Caco-2 (cell line): ENCODE data around the gene TEX11. TPM values are rescaled to one million over a fixed set of nuclear protein-coding genes. Genes with fewer than 3 reads are reported as not detected.
"Not testable (repeated sequence)": the region's sequence is repeated elsewhere in the genome, so short reads cannot be mapped to it uniquely, and the experiment has no call there.

Source experiments
- BruUV-seq: library from RNA; stranded (reverse); fragments of 400-500 nt; replicated peaks from 2 replicates; lab custom pipeline; 2021; lab: Mats Ljungman, UMichigan
- CTCF ChIA-PET: fragments of 300-600 bp; sonication (Branson Sonifier 250); formaldehyde crosslinking; loops from one replicate; lab custom pipeline; 2022; ENCODE audit warnings: antibody characterized with exemption; lab: Charles Lee
- POLR2A ChIA-PET: fragments of 300-600 bp; sonication (Branson Sonifier 250); formaldehyde crosslinking; loops from one replicate; lab custom pipeline; 2022; ENCODE audit warnings: antibody characterized with exemption; lab: Charles Lee
- DNase-seq, 2 experiments: peaks; one replicate each; pipeline versions ENCODE4 v3.0.0 to v3.0.0-alpha.2; 2020 to 2022
- H3K27me3 ChIP-seq: replicated peaks from 2 replicates; pipeline ENCODE4 v1.6.0; 2011; ENCODE audit warnings: low read length; ENCODE audit not compliant: control insufficient read depth, insufficient read depth
- H3K36me3 ChIP-seq: 2 replicates; pipeline ENCODE4 v1.5.1; 2011; ENCODE audit warnings: low read length; ENCODE audit not compliant: control insufficient read depth, insufficient read depth
- H3K4me1 ChIP-seq: fragments of 250-450 bp; sonication (Bioruptor Pico); 2 replicates; pipeline ENCODE4 v1.5.1; 2020; ENCODE audit warnings: mild to moderate bottlenecking
- H3K4me3 ChIP-seq: 2 replicates; pipeline ENCODE4 v1.5.1; 2011; ENCODE audit warnings: low read depth, mild to moderate bottlenecking, control low read depth, low read length
- H3K9me3 ChIP-seq: fragments of 250-450 bp; sonication (Bioruptor Pico); 2 replicates; pipeline ENCODE4 v1.5.1; 2020; ENCODE audit warnings: mild to moderate bottlenecking, moderate library complexity
- H3K27ac Mint-ChIP-seq: one replicate; pipeline ENCODE4 v1.8.0; 2022; ENCODE audit warnings: mixed read lengths; ENCODE audit not compliant: unreplicated experiment
- H3K27me3 Mint-ChIP-seq: one replicate; pipeline ENCODE4 v1.8.0; 2022; ENCODE audit warnings: mixed read lengths; ENCODE audit not compliant: insufficient read depth, unreplicated experiment
- H3K36me3 Mint-ChIP-seq: one replicate; pipeline ENCODE4 v1.8.0; 2022; ENCODE audit warnings: mild to moderate bottlenecking, mixed read lengths; ENCODE audit not compliant: insufficient read depth, unreplicated experiment
- H3K4me1 Mint-ChIP-seq: one replicate; pipeline ENCODE4 v1.8.0; 2022; ENCODE audit warnings: low read depth, mixed read lengths; ENCODE audit not compliant: unreplicated experiment
- H3K4me3 Mint-ChIP-seq: one replicate; pipeline ENCODE4 v1.8.0; 2022; ENCODE audit warnings: mild to moderate bottlenecking, moderate library complexity, mixed read lengths; ENCODE audit not compliant: unreplicated experiment
- H3K9me3 Mint-ChIP-seq: one replicate; pipeline ENCODE4 v1.8.0; 2022; ENCODE audit warnings: mixed read lengths; ENCODE audit not compliant: unreplicated experiment
- CTCF ChIP-seq, 2 experiments: fragments of 200-600 bp in 1 of 2; IDR thresholded peaks; 1 replicate in 1 of 2; 2 replicates in 1 of 2; pipeline versions ENCODE4 v1.5.1 to v1.8.0; 2011 to 2022; ENCODE audit warnings: antibody characterized with exemption in 1 of 2, control low read depth in 1 of 2, inconsistent platforms in 1 of 2, low read depth in 1 of 2, low read length in 1 of 2, mild to moderate bottlenecking in 1 of 2, moderate library complexity in 1 of 2; ENCODE audit not compliant: insufficient read depth in 1 of 2, severe bottlenecking in 1 of 2, unreplicated experiment in 1 of 2
- intact Hi-C: fragments of 100-400 bp; cut with micrococcal nuclease; formaldehyde crosslinking; loops from one replicate; pipeline ENCODE4 v1.10.0; 2022; ENCODE audit not compliant: unreplicated experiment
- total RNA-seq: library from RNA; stranded (reverse); gene quantifications from 2 replicates; pipeline ENCODE4 v1.2.3, GENCODE V29; 2022

TEX11 gene
- total RNA-seq, 1 experiment from 2014 or later: 0.23 TPM

GRCh38 chrX:70806081-70806480 lies 102.4 kb downstream of the TEX11 start:
- H3K27me3 ChIP-seq: no peaks in the 10 kb centered on the region
- H3K27me3 Mint-ChIP-seq: peaks cover 8% of the 10 kb centered on the region
- no peaks in the 10 kb centered on the region for H3K9me3 Mint-ChIP-seq
- H3K27ac Mint-ChIP-seq: no peak overlapping the region
- intact Hi-C loops: no loop called here
- DNase-seq: no peak
- no peak for TF ChIP-seq CTCF (IDR thresholded peaks at IDR 0.05; ENCODE audit: insufficient read depth in 1 of 2, low read depth in 1 of 2, low read length in 1 of 2, severe bottlenecking in 1 of 2, unreplicated experiment in 1 of 2)
- H3K36me3 Mint-ChIP-seq: no peaks in the 10 kb centered on the region
- no peak overlapping the region for H3K4me3 ChIP-seq
- H3K4me3 Mint-ChIP-seq: no peak overlapping the region
- H3K4me1 Mint-ChIP-seq: no peaks in the 10 kb centered on the region
- ChIA-PET POLR2A (no interaction called here), CTCF (no interaction called here)
- no TSS peak for BruUV-seq
- no peaks in the 10 kb centered on the region for H3K4me1 ChIP-seq
- H3K9me3 ChIP-seq: no peaks in the 10 kb centered on the region
- H3K36me3 ChIP-seq: no peaks in the 10 kb centered on the region

GRCh38 chrX:70796742-70797141 lies 111.8 kb downstream of the TEX11 start:
- H3K27ac Mint-ChIP-seq, H3K4me1 ChIP-seq, H3K4me1 Mint-ChIP-seq, BruUV-seq, POLR2A ChIA-PET, intact Hi-C loops, CTCF ChIA-PET, H3K27me3 ChIP-seq, H3K4me3 ChIP-seq, H3K4me3 Mint-ChIP-seq, DNase-seq, H3K36me3 ChIP-seq, H3K27me3 Mint-ChIP-seq, H3K36me3 Mint-ChIP-seq, H3K9me3 ChIP-seq, H3K9me3 Mint-ChIP-seq: not testable (repeated sequence)

GRCh38 chrX:70774223-70774622 lies 134.3 kb downstream of the TEX11 start:
- DNase-seq: no peak
- Histone ChIP-seq H3K4me1 (no peaks in the 10 kb centered on the region), H3K36me3 (no peaks in the 10 kb centered on the region), H3K9me3 (no peaks in the 10 kb centered on the region), H3K4me3 (no peak overlapping the region), H3K27me3 (no peaks in the 10 kb centered on the region)
- Mint-ChIP-seq H3K4me3 (no peak overlapping the region), H3K4me1 (no peaks in the 10 kb centered on the region), H3K27ac (no peak overlapping the region), H3K27me3 (no peaks in the 10 kb centered on the region), H3K9me3 (no peaks in the 10 kb centered on the region), H3K36me3 (no peaks in the 10 kb centered on the region)
- ChIA-PET POLR2A (no interaction called here), CTCF (no interaction called here)
- intact Hi-C loops: no loop called here
- no TSS peak for BruUV-seq
- no peak for TF ChIP-seq CTCF (IDR thresholded peaks at IDR 0.05; ENCODE audit: insufficient read depth in 1 of 2, low read depth in 1 of 2, low read length in 1 of 2, severe bottlenecking in 1 of 2, unreplicated experiment in 1 of 2)
